GM23338 (cell line): ENCODE measurements around the gene SPTBN4. TPM values are rescaled to one million over a fixed set of nuclear protein-coding genes. Genes with fewer than 3 reads are reported as not detected.

Experiments
- ATAC-seq: fragments of 200-7000 bp; cut with Tn5 transposase; 3 replicates; pipeline ENCODE4 v1.9.1; 2020
- DNase-seq: peaks from one replicate; pipeline ENCODE4 v3.0.0-alpha.2; 2015; ENCODE audit warnings: low spot score
- H2AFZ ChIP-seq: fragments of 200-600 bp; sonication (generic); 2 replicates; pipeline ENCODE4 v1.8.0; 2016; ENCODE audit warnings: antibody characterized with exemption, mild to moderate bottlenecking, moderate library complexity
- H3F3A ChIP-seq: fragments of 200-600 bp; sonication (generic); replicated peaks from 2 replicates; pipeline ENCODE4 v1.8.0; 2017; ENCODE audit warnings: antibody characterized with exemption, mixed run types, low read depth
- H3K27ac ChIP-seq: fragments of 200-600 bp; sonication (generic); 2 replicates; pipeline ENCODE4 v1.6.1; 2016; ENCODE audit warnings: low read depth
- H3K27me3 ChIP-seq: fragments of 200-600 bp; sonication (generic); 2 replicates; pipeline ENCODE4 v1.8.0; 2016; ENCODE audit warnings: mild to moderate bottlenecking, mixed run types, moderate library complexity; ENCODE audit not compliant: insufficient read depth
- H3K36me3 ChIP-seq: fragments of 200-600 bp; sonication (generic); 2 replicates; pipeline ENCODE4 v1.8.0; 2016; ENCODE audit warnings: mild to moderate bottlenecking; ENCODE audit not compliant: insufficient read depth
- H3K4me1 ChIP-seq: fragments of 200-600 bp; sonication (generic); 2 replicates; pipeline ENCODE4 v1.8.0; 2016; ENCODE audit warnings: mild to moderate bottlenecking, moderate library complexity; ENCODE audit not compliant: insufficient read depth
- H3K4me2 ChIP-seq: fragments of 200-600 bp; sonication (generic); 2 replicates; pipeline ENCODE4 v1.7.1; 2017; ENCODE audit warnings: mixed run types
- H3K4me3 ChIP-seq: fragments of 200-600 bp; sonication (generic); 2 replicates; pipeline ENCODE4 v1.6.1; 2016; ENCODE audit warnings: mixed run types
- H3K79me2 ChIP-seq: fragments of 200-600 bp; sonication (generic); replicated peaks from 2 replicates; pipeline ENCODE4 v1.8.0; 2017; ENCODE audit warnings: mild to moderate bottlenecking; ENCODE audit not compliant: insufficient read depth
- H3K9me2 ChIP-seq: fragments of 200-600 bp; sonication (generic); 2 replicates; pipeline ENCODE4 v1.8.0; 2017; ENCODE audit not compliant: insufficient read depth
- H4K20me1 ChIP-seq: fragments of 200-600 bp; sonication (generic); replicated peaks from 2 replicates; pipeline ENCODE4 v1.8.0; 2017; ENCODE audit warnings: mild to moderate bottlenecking; ENCODE audit not compliant: insufficient read depth
- H3K27ac Mint-ChIP-seq: 2 replicates; pipeline ENCODE4 v1.8.0; 2020; ENCODE audit warnings: inconsistent platforms, mild to moderate bottlenecking, moderate library complexity, mixed read lengths
- H3K27me3 Mint-ChIP-seq: 3 replicates; pipeline ENCODE4 v1.8.0; 2022; ENCODE audit warnings: low read depth, mild to moderate bottlenecking, moderate library complexity, mixed read lengths, inconsistent platforms; ENCODE audit not compliant: insufficient read depth, poor library complexity
- H3K36me3 Mint-ChIP-seq: 3 replicates; pipeline ENCODE4 v1.8.0; 2021; ENCODE audit warnings: low read depth, mild to moderate bottlenecking, inconsistent platforms, moderate library complexity, mixed read lengths
- H3K4me1 Mint-ChIP-seq: 3 replicates; pipeline ENCODE4 v1.8.0; 2020; ENCODE audit warnings: mild to moderate bottlenecking, inconsistent platforms, mixed read lengths
- H3K4me3 Mint-ChIP-seq: 3 replicates; pipeline ENCODE4 v1.8.0; 2021; ENCODE audit warnings: moderate library complexity, mild to moderate bottlenecking, inconsistent platforms, mixed read lengths
- H3K9me3 Mint-ChIP-seq: 3 replicates; pipeline ENCODE4 v1.8.0; 2020; ENCODE audit warnings: moderate library complexity, mild to moderate bottlenecking, inconsistent platforms, mixed read lengths
- CREB1 ChIP-seq: fragments of 250-450 bp; sonication (Bioruptor Pico); IDR thresholded peaks from 2 replicates; pipeline ENCODE4 v1.5.0; 2020; ENCODE audit warnings: low read depth, mild to moderate bottlenecking, moderate library complexity
- CTCF ChIP-seq, 2 experiments: fragments of 200-600 bp in 1 of 2; sonication (generic) in 1 of 2; conservative IDR thresholded peaks; 2 replicates each; pipeline versions ENCODE4 v1.5.1 to v1.6.1; 2016 to 2017; ENCODE audit warnings: antibody characterized with exemption in 2 of 2, low read depth in 2 of 2, mild to moderate bottlenecking in 2 of 2, moderate library complexity in 1 of 2
- EZH2 ChIP-seq: fragments of 200-600 bp; sonication (generic); IDR thresholded peaks from one replicate; pipeline ENCODE4 v1.8.0; 2017; ENCODE audit warnings: antibody characterized with exemption, mild to moderate bottlenecking, low read depth; ENCODE audit not compliant: unreplicated experiment
- EZH2phosphoT487 ChIP-seq: fragments of 200-600 bp; sonication (generic); IDR thresholded peaks from one replicate; pipeline ENCODE4 v1.8.1; 2018; ENCODE audit warnings: antibody characterized with exemption; ENCODE audit not compliant: unreplicated experiment
- JUNB ChIP-seq: IDR thresholded peaks from one replicate; pipeline ENCODE4 v1.6.1; 2016; ENCODE audit warnings: antibody characterized with exemption; ENCODE audit not compliant: unreplicated experiment
- NANOG ChIP-seq: IDR thresholded peaks from 2 replicates; pipeline ENCODE4 v1.6.1; 2016; ENCODE audit warnings: antibody characterized with exemption, borderline replicate concordance
- POLR2AphosphoS5 ChIP-seq: IDR thresholded peaks from 2 replicates; pipeline ENCODE4 v1.6.1; 2016; ENCODE audit warnings: antibody characterized with exemption, low read depth
- REST ChIP-seq: IDR thresholded peaks from one replicate; pipeline ENCODE4 v1.6.1; 2018; ENCODE audit warnings: antibody characterized with exemption; ENCODE audit not compliant: unreplicated experiment
- STAT1 ChIP-seq: IDR thresholded peaks from one replicate; pipeline ENCODE4 v1.6.1; 2016; ENCODE audit warnings: antibody characterized with exemption; ENCODE audit not compliant: unreplicated experiment
- ZNF114 ChIP-seq: fragments of 250-450 bp; sonication (Bioruptor Pico); IDR thresholded peaks from 2 replicates; pipeline ENCODE4 v1.5.0; 2020; ENCODE audit warnings: mild to moderate bottlenecking, moderate library complexity
- ZNF331 ChIP-seq: fragments of 250-450 bp; sonication (Bioruptor Pico); IDR thresholded peaks from 2 replicates; pipeline ENCODE4 v1.5.0; 2020; ENCODE audit warnings: low read depth, mild to moderate bottlenecking, moderate library complexity
- ZNF462 ChIP-seq: fragments of 250-450 bp; sonication (Bioruptor Pico); IDR thresholded peaks from 2 replicates; pipeline ENCODE4 v1.5.0; 2020; ENCODE audit warnings: mild to moderate bottlenecking, moderate library complexity
- polyA plus RNA-seq: library from polyadenylated mRNA; unstranded; fragments of >200 nt; fragmentation: Nextera tagmentation; extraction: Ambion mirVana; gene quantifications from 2 replicates; pipeline ENCODE4 v1.2.1, GENCODE V29; 2016
- total RNA-seq: library from RNA; depleted of rRNA; stranded (reverse); fragments of >200 nt; shearing (Covaris generic); gene quantifications from 2 replicates; pipeline ENCODE4 v1.2.3, GENCODE V29; 2014
- TF ChIP-seq, protein P1 (sequence below): IDR thresholded peaks from 2 replicates; pipeline ENCODE4 v1.6.1; 2016; ENCODE audit warnings: antibody characterized with exemption

The SPTBN4 gene
- total and polyA plus RNA-seq, 2 experiments from 2014 or later, result 1.6 to 2.3 TPM

DNA sequence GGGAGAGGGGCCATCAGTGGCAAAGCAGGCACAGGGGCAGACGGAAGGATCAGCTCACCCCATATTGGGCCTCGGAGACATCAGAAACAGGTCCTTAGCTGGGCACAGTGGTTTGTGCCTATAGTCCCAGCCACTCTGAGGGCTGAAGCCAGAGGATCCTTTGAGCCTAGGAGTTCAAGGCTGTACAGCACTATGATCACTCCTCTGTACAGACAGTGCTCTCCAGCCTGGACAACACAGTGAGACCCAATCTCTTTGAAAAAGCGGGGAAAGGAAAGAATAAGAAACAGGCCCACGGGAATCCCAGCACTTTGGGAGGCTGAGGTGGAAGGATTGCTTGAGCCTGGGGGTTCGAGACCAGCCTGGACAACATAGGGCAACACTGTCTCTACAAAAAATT is 47.0 kb upstream of the SPTBN4 start:
- H3K4me3 Mint-ChIP-seq, result peak overlapping the region; percentile 47; the same call in 1 of the 3 replicates

More for the DNA sequence above, 47.0 kb upstream of the SPTBN4 start:
- H3K36me3 Mint-ChIP-seq, result peaks cover 12% of the 10 kb centered on the region
- Histone ChIP-seq H3K4me3 (no peak overlapping the region), H3K4me1 (peaks cover 17% of the 10 kb centered on the region), H3K36me3 (no peaks in the 10 kb centered on the region), H3K9me2 (no peaks in the 10 kb centered on the region), H3K4me2 (no peak overlapping the region), H3K79me2 (no peaks in the 10 kb centered on the region; the same call in none of the 2 replicates), H3F3A (no peaks in the 10 kb centered on the region), H3K27ac (no peak overlapping the region), H4K20me1 (no peaks in the 10 kb centered on the region), H3K27me3 (no peaks in the 10 kb centered on the region), H2AFZ (no peak overlapping the region)
- no peak for ATAC-seq
- no peak overlapping the region for H3K27ac Mint-ChIP-seq
- H3K27me3 Mint-ChIP-seq, result peaks cover 4% of the 10 kb centered on the region
- no peak for DNase-seq
- TF ChIP-seq ZNF331 (CRISPR knock-in tag) (no peak), EZH2phosphoT487 (no peak), REST (no peak), ZNF462 (CRISPR knock-in tag) (no peak), ZNF114 (CRISPR knock-in tag) (no peak), POLR2AphosphoS5 (no peak), JUNB (no peak), EZH2 (no peak), CTCF (conservative IDR thresholded peaks at IDR 0.05; ENCODE audit: low read depth in 2 of 2) (no peak), CREB1 (CRISPR knock-in tag) (no peak), STAT1 (no peak), NANOG (no peak)
- TF ChIP-seq, protein P1, sequence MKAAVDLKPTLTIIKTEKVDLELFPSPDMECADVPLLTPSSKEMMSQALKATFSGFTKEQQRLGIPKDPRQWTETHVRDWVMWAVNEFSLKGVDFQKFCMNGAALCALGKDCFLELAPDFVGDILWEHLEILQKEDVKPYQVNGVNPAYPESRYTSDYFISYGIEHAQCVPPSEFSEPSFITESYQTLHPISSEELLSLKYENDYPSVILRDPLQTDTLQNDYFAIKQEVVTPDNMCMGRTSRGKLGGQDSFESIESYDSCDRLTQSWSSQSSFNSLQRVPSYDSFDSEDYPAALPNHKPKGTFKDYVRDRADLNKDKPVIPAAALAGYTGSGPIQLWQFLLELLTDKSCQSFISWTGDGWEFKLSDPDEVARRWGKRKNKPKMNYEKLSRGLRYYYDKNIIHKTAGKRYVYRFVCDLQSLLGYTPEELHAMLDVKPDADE, result no peak
- H3K9me3 Mint-ChIP-seq, result 0 out of 3 replicates have a peak, but pooled peaks cover under 1% of the 10 kb centered on the region
- peaks cover 29% of the 10 kb centered on the region for H3K4me1 Mint-ChIP-seq
